Right forelimb (tissue), 1 donor: ENCODE data around the gene ADCY2.
"Not testable (repeated sequence)": the region's sequence is repeated elsewhere in the genome, so short reads cannot be mapped to it uniquely, and the experiment has no call there.

Source experiments
- DNase-seq: peaks from one replicate; pipeline ENCODE4 v3.0.0-alpha.2; 2018

ADCY2 gene

DNA sequence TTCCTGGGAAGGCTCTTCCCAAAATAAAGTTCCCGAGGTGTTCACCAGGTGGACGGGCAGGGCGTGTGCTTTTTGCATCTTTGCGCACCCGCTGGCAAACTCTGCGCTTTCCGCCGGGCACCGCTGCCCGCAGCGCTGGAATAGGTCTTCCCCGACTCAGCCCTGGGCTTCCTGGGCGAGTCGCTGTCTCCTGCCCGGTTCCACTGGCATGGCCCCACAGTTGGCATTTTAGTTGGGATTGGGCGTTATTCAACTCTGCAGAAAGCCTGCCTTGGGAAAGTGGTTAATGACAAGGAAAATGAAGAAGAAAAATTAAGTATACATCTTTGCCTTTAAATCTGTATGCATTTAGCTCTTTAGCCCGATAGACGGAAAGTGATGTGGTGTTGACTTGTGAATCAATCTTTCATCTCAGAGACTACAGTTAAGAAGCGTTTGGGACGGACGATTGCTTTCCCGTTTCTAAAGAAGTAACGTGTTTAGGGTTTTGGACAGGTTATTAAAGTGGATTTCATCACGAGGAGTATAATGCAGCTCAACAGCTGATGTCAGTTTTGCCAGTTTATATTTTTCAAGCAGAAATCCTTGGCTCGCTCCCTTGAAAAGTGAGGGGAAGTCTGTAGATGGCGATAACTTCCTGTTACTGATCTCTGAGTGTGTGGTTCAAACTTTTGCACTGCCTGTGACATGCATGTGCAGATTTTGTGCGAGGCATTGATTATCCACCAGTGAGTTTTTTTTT, 946 bp downstream of the ADCY2 start:
- DNase-seq, result peak; percentile 65

DNA sequence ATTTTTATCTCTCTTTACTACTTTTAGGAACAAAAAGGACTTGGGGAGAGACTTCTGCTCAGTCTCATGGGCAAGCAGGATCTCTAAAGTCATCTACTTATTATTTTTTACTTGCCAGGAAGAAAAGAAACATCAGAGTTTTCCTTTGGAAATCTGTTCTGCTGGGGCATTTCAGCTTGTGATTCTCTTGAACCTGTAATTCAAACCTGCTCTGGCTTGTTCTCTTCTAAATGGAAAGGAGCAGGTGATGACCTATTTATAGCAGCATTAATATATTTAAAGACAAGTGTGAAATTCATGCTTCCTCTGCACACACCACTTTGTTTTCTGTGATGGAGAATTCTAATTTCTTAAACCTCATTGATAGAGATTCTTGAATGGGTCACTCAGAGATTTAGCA, 2.0 kb downstream of the ADCY2 start:
- DNase-seq, result no peak

DNA sequence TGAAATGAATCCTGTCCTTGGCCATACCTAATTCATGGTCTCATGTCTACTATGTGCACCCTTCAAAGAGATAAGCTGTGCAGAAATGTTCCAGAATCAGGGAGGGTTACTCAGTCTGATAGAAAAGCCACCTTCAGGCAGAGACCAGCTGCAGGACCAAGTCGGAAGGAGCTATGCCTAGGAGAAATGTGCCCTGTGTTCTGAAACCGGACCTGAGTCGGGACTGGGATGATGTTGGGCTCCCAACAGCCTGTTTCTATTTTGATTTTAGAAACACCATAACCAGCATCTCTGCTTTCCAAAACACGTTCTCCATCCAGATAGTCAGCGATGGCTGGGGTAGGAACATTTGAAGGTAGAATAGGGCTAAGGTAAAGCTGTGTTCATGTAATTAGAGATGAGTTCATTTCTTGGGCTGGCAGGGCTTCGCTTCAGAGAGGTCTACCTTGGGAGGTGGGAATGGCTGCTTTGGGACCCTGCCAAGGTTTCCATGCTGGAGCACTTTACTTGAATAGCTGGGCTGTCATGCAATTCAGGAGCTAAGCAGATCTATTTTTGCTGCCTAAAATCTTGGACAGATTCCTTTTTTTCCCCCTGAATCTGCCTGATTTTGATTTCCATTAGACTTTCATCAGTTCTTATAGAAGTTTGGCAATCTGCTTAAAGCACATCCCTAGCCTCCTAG, 2.8 kb downstream of the ADCY2 start:
- no peak for DNase-seq

DNA sequence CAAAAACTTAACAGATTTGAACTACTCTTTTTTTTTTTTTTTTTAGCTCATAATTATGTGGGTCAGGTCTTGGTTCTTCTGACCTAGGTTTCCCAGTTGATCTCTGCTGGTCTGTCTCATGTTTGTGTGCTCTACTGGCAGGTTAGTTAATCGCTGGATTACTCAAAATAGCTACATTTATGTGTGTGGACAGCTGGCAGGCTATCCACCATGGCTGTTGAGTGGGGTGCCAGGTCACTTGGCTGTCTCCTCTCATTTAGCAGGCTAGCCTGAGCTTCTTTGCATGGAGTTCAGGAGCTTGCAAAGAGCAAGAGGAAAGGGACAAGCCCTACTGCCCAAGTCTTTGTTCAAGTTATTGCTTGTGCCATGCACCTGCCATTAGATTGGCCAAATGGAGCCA, 9.3 kb downstream of the ADCY2 start:
- DNase-seq, result no peak

DNA sequence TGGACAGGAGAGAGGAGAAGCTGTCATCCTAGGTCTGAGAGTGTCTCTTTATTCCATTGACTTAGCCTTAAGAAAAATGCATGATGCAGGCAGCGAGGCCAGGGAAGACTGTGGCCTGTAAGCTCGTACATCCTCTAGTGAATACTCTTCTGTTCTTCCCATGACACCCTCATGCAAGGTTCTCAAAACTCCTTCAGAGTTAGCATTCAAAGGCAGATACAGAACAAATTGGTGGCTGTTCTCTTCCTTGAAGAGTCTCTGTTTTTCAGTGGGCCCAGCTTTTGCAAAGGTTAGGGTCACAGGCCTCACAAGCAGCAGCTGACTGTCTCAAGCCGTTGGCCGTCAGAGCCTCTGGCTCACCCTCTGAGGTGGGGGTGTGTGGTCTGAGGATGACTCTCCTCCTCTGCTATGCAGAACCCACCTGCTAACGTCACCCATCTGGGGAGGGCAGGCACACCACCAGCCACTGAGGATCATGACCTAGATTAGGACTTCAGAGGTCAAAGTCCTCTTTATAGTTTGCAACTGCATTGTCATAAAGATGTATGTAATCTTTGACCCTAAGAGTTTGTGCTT, 15.1 kb downstream of the ADCY2 start:
- DNase-seq, result no peak

DNA sequence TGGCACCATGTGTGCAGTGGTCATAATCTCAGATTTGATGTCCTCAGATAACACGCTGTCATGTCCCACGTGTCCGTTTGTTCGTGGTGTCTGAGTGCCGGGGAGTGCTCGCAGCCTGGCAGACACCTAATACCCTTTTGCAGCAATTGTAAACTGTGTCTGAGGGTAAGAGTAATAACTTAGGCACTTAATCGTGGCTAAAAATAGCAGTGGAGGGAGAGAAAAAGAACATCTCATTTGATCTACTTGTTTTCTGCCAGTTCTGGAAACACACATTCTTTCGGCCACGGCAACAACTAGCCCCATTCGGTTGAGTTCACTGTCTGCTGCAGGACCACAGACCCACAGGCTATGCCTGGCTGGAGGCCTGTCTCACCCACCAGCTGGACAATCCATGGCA, 16.5 kb downstream of the ADCY2 start:
- no peak for DNase-seq

DNA sequence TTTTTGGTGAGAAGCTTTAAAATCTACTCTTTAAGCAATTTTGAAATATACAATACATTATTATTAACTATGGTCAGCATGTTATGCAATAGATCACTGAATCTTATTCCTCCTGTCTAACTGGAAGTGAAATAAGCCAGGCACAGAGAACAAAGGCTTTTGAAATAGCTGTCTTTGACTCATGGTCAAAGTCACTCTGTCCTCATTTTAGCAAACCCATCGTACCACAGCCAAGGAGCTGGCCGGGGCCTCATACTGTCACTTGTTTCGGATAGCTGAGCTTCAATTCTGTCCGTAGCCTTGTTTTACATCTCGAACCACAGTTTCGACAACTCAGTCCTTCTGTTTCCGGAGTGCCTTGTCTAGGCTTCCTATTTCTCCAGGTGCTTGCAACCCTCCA, 19.2 kb downstream of the ADCY2 start:
- DNase-seq, result no peak

DNA sequence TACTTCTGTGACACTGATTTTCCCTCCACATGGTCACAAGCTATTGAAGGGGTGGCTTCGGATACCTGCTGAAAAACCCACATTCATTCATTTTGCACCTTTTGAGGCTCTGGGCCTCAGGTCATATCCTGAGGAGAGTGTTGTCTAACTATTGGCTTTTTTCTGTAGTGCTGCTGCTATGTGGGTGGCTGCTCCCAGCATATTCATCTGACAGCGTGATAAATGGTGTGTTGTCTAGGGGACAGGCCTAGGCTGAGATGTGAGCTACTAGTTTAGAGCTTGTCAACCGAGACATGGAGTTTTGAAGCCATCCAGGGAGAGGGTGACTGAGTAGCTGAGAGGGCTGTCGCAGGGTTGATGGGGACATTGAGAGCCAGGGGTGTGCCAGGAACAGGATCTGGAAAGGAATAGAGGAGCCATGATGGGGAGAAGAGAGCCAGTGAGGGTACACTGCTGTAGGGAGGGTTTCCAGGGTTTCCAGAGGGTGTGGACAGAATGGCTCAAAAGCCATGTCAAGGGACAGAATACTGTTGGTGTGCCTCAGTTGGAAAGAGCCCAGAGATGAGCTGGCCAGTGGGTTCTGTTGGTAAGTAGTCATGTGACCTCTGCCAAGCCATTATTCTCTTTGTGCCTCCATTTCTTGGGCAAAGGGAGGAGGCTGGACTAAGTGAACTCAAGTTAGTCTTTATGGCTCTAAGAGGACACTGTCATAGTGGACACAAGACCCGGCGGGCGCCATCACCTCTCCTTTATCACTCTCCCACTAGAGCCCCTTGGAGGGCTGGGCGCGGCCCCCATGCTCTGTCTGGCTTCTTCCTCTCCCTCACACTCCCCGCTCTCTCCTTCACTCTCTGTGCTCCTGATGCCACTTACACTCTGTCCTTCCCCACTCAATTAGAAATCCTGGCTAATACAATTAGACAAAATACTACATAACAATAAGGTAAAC, 19.9 kb downstream of the ADCY2 start:
- no peak for DNase-seq

DNA sequence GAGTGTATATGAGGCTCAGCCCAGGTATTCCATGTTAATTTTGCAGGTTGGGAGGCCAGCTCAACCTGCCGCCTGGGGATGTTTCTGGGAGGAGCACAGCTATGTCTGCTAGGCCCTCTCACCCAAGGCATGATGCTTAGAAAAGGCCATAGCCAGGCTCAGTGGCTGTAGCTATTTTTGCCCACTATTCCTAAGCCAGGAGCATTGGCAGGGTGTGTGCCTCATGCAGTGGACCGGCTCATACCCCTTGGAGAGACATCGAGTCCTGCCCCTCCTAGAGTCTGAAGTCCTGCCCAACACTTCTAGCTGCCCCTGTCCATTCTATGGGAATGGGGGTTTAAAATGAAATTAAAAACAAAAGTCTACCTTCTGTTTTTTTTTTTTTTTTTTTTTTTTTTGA, 22.3 kb downstream of the ADCY2 start:
- DNase-seq, result no peak

DNA sequence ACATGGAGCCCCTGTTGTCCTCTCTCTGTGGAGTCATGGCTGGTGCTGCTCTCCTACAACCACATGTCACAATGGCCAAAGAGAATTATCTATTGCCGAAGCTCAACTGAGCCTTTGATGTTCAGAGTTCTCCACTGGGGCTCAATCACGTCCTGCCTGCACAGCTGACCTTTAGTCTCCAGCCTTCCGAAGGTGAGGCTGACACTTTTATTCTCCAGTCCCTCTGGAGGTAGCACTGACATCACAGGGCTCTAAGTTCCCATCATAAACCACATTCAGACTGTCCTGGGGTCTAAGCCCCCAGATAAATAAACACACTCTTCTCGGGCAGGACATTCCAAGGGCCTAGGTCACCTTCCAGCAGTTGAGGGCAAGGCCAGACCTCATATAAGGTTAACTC, 23.4 kb downstream of the ADCY2 start:
- DNase-seq, result no peak

DNA sequence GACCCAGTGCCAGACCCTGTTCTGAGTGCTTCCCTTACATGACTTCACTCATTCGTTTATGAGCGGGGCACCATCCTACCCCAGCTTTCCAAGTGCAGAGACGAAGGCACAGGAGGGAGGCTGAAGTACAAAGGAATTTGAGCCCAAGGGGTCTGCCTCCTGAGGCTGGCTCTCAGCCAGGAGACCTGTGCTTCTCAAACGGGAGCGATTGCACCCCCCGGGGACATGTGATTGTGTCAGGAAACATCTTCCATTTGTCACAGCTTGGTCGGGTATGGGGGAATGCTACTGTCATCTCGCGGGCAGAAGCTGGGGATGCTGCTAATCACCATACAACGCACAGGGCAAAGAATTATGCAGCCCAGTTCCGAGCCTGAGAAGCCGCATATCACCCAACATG, 23.9 kb downstream of the ADCY2 start:
- DNase-seq, result no peak

DNA sequence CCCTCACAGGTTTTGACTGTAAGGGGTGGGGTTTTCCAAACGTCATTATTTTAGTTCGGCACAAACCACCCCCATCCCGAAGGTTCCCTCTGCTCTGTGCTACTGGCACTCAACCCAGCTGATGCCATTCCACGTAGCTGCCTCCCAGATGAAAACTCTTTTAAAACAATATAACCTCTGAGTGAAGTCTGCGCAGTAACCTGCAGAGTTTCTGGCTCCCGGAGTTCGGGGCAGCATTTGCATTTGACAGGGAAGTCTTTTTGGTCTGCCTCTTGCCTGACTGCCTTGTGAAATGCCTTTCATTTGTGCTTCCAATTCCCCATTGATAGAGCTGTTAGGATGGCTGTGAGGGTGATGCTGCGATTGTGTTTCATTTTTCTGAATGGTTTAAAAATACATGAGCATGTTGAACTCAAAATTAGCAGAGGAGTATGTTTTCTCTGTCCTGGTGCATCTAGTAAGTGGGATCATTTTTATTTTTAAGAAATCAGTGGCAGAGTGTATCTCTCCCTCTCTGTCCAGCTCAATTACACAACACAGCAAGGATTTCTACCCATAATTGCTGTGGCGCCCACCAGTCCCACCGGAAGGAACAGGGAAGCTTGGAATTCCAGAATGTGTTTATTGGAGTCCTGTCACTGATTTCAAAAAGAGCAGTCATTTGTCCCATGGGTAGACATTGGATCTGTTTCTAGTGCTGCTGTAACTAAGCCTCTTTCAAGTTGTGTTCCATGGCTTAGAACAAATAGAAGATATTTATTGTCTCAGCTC, 24.8 kb downstream of the ADCY2 start:
- DNase-seq, result no peak

DNA sequence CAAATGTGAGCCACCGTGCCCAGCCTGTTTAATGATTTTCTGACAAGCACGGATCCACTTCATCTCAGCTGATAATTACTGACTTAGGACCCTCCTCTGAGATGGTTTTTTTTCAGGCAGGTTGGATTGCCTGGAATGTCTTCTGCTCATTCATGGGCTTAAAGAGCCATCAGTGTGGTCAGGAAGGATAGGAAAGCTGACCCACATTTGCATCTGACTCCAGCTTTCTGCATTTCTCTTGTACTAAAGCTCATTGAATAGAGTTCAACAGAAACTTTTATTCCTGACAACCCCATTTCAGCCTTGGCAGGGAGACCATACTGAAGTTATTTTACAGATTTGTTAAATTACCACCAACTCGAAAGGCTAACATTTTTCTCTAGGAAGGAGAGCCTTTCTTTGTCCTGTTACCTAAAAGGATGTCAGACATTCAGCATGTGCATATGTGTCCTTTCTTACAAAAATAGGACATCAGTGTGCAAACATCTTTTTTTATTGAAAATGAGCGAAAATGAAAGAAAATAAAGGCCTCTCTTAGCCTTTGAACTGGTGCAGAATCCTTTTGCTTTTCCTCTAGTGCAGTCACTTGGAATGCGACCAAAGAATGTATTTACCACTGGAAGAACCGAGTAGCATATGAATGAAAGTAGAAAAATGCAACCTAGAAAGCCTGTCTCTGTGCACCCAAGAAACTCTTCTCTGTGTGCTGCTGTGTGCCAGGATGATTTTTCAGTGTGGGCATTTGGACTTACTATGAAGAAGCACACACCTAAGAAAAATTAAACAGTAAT, 26.6 kb downstream of the ADCY2 start:
- no peak for DNase-seq

DNA sequence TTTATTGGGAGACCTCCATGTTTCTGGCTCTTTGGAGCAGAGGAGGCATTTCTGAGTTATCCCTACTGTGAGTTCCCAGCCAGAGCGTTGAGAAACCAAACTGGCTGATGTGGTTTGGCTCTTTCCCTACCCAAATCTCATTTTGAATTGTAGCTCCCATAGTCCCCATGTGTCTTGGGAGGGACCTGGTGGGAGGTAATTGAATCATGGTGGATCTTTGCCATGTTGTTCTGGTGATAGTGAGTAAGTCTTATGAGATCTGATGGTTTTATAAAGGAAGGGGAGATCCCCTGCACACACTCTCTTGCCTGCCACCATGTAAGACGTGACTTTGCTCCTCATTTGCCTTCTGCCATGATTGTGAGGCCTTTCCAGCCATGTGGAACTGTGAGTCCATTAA, 27.3 kb downstream of the ADCY2 start:
- DNase-seq, result not testable (repeated sequence)

DNA sequence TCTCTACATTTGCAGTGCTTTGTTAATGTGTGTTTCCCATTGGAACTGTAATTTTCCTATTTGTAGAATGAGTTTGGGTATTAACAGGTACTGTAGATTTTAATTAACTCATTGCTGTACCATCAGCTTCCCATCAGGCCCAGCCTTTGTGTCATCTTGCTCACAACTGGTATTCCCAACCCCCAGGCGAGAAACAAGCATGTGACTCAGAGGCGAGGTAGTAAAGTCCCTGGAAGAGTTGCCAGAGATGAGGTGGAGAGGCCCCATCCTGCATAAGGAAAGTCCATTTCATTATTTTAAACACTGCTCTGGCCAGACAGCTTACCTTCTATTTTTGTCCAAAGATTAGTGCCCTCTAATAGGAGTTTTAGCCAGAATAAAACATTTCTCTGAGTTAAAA, 29.9 kb downstream of the ADCY2 start:
- DNase-seq, result no peak

DNA sequence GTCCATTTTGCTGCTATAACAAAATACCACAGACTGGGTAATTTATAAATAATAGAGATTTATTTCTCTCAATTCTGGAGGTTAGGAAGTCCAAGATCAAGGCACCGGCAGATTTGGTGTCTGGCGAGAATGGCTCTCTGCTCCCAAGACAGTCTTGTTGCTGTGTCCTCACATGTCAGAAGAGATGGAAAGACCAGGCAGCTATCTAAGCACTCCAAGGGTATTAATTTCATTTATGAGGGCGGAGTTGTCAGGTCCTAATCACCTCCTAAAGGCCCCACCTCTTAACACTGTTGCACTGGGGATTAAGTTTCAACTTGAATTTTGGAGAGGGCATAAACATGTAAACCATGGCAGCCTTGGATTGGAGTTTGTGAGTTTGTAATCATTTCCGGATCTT, 30.3 kb downstream of the ADCY2 start:
- no peak for DNase-seq

DNA sequence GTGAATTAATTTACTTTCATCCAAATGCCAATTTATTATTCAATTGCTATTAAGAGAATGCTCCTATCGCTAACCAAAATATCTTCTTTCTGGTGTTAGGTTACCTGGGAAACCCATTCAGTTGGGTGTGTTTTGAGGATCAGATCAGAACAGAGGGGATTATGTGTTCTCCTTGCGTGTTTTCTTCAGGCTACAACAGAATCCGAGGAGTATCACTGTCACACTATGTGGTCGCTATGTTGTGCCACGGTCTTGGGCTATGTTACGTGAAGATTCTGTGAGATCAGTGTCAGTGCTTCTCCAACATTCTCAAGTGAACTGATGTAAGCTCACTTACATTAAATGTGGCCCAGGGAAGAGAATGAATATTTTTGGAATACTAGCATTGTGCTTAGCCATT, 39.0 kb downstream of the ADCY2 start:
- DNase-seq, result no peak

DNA sequence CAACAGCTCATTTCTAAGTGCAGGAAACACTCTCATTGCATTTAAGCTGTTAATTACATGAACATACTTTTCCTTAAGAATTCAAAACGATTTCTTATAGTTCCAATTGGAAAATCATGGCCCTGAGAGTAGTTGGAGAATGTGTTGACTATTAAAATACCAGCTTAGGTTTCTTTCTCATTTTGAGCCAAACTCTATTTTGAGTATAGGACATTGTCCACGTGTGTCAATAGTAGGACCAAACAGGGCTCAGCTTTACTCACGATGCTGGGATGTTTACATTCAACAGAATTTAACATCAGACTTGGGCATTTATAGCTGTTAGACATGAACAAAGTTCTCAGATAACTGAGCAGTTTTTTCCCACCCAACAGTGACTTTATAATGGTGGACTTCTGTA, 39.6 kb downstream of the ADCY2 start:
- DNase-seq, result no peak

DNA sequence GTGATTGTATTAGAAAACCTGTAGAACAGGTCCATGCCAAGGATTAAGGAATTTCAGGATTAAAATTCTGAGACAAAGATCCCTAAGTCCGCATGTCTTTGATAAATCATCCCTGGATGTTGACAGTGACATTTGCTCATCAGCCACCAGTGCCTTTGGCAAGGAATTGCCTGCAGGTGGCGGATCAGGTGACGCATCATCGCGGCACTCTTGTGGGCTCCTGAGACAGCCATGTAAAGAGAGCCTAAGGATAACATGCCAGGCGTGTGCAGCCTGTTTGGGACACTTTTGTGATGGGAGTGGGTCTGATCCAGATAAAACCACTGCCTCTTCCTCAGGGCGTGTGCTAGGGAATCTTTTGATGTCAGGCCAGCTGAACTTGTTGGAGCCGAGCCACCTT, 40.6 kb downstream of the ADCY2 start:
- DNase-seq, result no peak

DNA sequence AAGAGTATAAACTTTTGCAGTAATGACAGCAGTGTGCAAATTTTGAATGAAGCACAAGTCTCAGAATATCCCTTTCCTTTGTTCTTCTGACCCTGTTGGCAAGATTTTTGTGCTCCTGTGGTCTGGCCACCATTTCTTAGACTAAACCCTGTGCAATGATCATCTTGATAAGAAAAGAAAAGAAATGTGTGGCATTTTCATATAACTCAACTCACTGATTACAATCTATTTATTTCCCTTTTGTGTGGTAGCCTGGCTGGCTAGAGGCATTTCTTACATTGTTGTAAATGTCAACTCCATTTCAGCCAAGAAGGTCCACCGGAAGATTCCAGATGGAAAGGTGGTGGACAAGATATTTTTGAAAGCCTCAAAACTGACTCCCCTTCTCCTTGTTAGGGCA, 41.9 kb downstream of the ADCY2 start:
- no peak for DNase-seq

DNA sequence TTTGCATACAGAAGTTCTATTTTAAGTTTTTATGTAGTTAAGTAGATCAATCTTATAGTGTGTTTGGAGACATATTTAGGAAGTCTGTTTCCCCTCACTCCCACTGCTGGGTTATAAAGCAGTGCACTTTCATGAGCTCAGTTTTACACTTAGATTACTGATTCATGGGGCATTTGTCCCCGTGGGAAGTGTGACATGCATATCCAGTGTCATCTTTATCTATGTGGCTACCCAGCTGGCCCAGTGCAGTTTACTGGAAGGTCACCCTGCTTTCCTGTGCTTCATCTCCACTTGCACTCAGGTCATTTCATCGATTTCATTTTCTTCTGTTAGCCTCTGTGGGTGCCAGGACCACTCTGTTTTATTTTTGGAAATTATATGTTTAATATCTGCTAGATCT, 49.1 kb downstream of the ADCY2 start:
- no peak for DNase-seq

DNA sequence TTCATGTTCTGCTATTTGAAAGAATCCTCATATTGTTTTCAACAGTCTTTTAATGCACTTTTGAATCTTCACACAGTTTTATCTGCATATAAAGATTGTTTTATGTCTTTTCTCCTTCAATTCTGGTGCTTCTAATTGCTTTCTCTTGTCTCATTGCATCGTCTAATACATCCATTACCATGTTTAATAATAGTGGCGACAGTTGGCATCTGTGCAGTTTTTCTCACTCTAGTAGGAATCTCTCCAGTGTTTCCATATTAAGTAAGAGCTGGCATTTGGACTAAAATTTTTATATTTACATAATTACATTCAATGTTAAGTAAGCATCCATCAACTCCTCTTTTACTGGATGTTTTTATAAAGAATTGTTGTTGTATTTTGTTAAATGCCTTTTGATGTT, 49.9 kb downstream of the ADCY2 start:
- no peak for DNase-seq
